Measurements from ENCODE around the gene RRAS.

Gene RRAS

GRCh38 chr19:49678985-49679770 is 39.2 kb upstream of the RRAS start:
- Histone ChIP-seq H2AFZ (ENCODE audit: low read depth, low read length) (no peak overlapping the region), H3K36me3 (replicated peaks; ENCODE audit: low read depth, low read length) (peaks cover 35% of the 10 kb centered on the region), H3K4me1 (ENCODE audit: low read length) (peaks cover 47% of the 10 kb centered on the region), H3K79me2 (ENCODE audit: low read length) (peaks cover 70% of the 10 kb centered on the region), H3K9me3 (ENCODE audit: insufficient read depth, low read length) (no peaks in the 10 kb centered on the region), H4K20me1 (ENCODE audit: insufficient read depth, low read length) (peaks cover 51% of the 10 kb centered on the region), H3K9ac (ENCODE audit: low read length) (peak overlapping the region; percentile 97), H3K4me3 (ENCODE audit: low read length) (peak overlapping the region; percentile 88), H3K4me2 (ENCODE audit: low read length) (peak overlapping the region; percentile 98), H3K27me3 (ENCODE audit: low read depth, low read length) (no peaks in the 10 kb centered on the region), H3K27ac (ENCODE audit: low read length) (peak overlapping the region; percentile 93)
- TF ChIP-seq EZH2phosphoT487 (IDR thresholded peaks at IDR 0.05; ENCODE audit: low read depth) (no peak), CTCF (IDR thresholded peaks at IDR 0.05; ENCODE audit: low read depth, low read length) (no peak)

GRCh38 chr19:49677901-49678674 is 38.1 kb upstream of the RRAS start:
- Histone ChIP-seq H2AFZ (ENCODE audit: low read depth, low read length) (no peak overlapping the region), H3K9ac (ENCODE audit: low read length) (peak overlapping the region; percentile 97), H3K4me3 (ENCODE audit: low read length) (peak overlapping the region; percentile 88), H4K20me1 (ENCODE audit: insufficient read depth, low read length) (peaks cover 41% of the 10 kb centered on the region), H3K27ac (ENCODE audit: low read length) (peak overlapping the region; percentile 93), H3K36me3 (replicated peaks; ENCODE audit: low read depth, low read length) (peaks cover 29% of the 10 kb centered on the region), H3K27me3 (ENCODE audit: low read depth, low read length) (no peaks in the 10 kb centered on the region), H3K4me1 (ENCODE audit: low read length) (peaks cover 57% of the 10 kb centered on the region), H3K4me2 (ENCODE audit: low read length) (peak overlapping the region; percentile 98), H3K79me2 (ENCODE audit: low read length) (peaks cover 60% of the 10 kb centered on the region), H3K9me3 (ENCODE audit: insufficient read depth, low read length) (no peaks in the 10 kb centered on the region)
- TF ChIP-seq CTCF (IDR thresholded peaks at IDR 0.05; ENCODE audit: low read depth, low read length): peak; percentile 76
- no peak for TF ChIP-seq EZH2phosphoT487 (IDR thresholded peaks at IDR 0.05; ENCODE audit: low read depth)

GRCh38 chr19:49677231-49677900 is 37.4 kb upstream of the RRAS start, which contains the start of gene PRMT1:
Gene PRMT1 (plus strand): TSS chr19:49677271. CDS start chr19:49677281, 10 bp downstream.
- Histone ChIP-seq H3K36me3 (replicated peaks; ENCODE audit: low read depth, low read length) (peaks cover 25% of the 10 kb centered on the region), H3K4me3 (ENCODE audit: low read length) (peak within 1 kb of the TSS; percentile 90), H3K27me3 (ENCODE audit: low read depth, low read length) (no peaks in the 10 kb centered on the region), H4K20me1 (ENCODE audit: insufficient read depth, low read length) (peaks cover 37% of the 10 kb centered on the region), H3K27ac (ENCODE audit: low read length) (peak within 1 kb of the TSS; percentile 95), H2AFZ (ENCODE audit: low read depth, low read length) (peak within 1 kb of the TSS; percentile 42; the same call in 1 of the 2 replicates), H3K4me2 (ENCODE audit: low read length) (peak within 1 kb of the TSS; percentile 98), H3K4me1 (ENCODE audit: low read length) (peaks cover 50% of the 10 kb centered on the region), H3K79me2 (ENCODE audit: low read length) (peaks cover 53% of the 10 kb centered on the region), H3K9me3 (ENCODE audit: insufficient read depth, low read length) (no peaks in the 10 kb centered on the region), H3K9ac (ENCODE audit: low read length) (peak within 1 kb of the TSS; percentile 99)
- peak; percentile 6; the same call in 1 of the 2 replicates for TF ChIP-seq CTCF (IDR thresholded peaks at IDR 0.05; ENCODE audit: low read depth, low read length)
- no peak for TF ChIP-seq EZH2phosphoT487 (IDR thresholded peaks at IDR 0.05; ENCODE audit: low read depth)
